Pulmonary artery endothelial cell (primary cell): Measurements from ENCODE around the gene AIG1. TPM values are rescaled to one million over a fixed set of nuclear protein-coding genes. Genes with fewer than 3 reads are reported as not detected.
"Not testable (repeated sequence)": the region's sequence is repeated elsewhere in the genome, so short reads cannot be mapped to it uniquely, and the experiment has no call there.

Experiments used
- DNase-seq: peaks from one replicate; pipeline ENCODE4 v3.0.0-alpha.2; 2011; ENCODE audit warnings: low read depth, low spot score
- total RNA-seq: library from RNA; depleted of rRNA; stranded (reverse); fragments of >200 nt; gene quantifications from 2 replicates; pipeline ENCODE4 v1.2.3, GENCODE V29; 2014

Gene AIG1
- total RNA-seq, 1 donor from 2014 or later: 19.3 TPM

- DNase-seq: no peak
Observed at GRCh38 chr6:143160439-143161220, 99.9 kb downstream of the AIG1 start.

DNA sequence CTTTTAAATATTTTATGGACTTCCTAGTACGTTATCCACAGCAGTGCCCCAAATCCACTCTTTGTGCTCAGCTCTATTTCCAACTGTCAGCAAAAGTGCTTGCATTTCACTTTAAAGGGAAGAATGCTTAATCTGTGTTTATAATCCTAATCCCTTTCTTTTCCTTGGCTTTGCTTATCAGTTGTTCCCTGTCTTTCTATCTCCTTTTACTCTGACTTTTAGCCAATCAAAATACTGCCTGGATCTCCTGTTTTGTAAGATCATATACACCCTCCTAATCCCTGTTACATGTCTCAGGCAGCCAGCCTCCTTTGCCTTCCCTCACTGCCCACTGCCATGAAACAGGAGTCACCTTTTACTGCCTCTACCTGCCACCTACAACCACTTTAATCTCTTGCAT is 102.9 kb downstream of the AIG1 start:
- no peak for DNase-seq

DNA sequence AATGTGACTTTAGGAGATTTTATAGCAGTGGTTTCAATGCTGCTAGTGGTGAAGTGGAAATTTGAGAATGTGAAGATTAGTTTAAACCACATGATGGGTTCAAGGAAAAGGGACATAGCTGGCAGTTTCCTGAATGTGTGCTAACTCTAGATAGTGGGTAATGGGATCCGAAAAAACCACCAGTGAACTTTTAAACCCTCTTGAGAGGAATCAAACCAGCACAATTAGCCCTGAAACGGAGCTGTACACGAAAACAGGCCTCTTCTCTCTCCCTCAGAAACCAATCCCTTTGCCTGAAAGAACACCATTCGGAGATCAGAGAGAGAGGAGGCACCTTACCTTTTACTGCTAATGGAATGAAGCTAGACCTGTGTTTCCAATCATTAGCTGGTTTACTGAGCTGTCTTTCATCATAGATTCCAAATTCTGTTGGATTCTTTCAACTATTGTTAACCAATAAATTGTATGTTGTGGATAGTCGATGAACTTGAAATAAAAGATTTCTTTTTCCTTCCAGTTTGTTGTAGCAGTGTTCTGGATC is 103.9 kb downstream of the AIG1 start:
- no peak for DNase-seq

- DNase-seq: no peak
Observed at GRCh38 chr6:143165315-143165855, 104.7 kb downstream of the AIG1 start.

DNA sequence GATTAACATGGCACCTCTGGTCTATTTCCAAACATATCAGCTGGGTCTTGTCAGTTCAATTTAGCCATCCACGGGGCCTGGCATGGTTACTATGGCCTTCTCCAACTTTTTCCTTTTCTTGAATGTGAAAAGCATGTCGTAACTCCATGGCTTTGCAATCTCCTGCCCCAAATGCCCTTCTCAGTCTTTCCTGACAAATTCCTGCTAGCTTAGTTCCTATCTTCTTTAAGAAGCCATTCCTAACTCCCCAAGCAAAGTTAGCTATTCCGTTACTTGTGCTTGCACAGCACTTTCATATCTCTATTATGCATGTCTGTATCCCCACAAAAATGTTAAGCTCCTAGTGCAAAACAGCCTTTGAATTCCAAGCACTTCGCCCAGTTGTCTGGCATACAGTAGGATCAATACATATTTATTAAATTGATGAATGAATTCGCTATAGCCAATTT is 105.6 kb downstream of the AIG1 start:
- no peak for DNase-seq

- no peak for DNase-seq
Observed at GRCh38 chr6:143167224-143167623, 106.5 kb downstream of the AIG1 start.

DNA sequence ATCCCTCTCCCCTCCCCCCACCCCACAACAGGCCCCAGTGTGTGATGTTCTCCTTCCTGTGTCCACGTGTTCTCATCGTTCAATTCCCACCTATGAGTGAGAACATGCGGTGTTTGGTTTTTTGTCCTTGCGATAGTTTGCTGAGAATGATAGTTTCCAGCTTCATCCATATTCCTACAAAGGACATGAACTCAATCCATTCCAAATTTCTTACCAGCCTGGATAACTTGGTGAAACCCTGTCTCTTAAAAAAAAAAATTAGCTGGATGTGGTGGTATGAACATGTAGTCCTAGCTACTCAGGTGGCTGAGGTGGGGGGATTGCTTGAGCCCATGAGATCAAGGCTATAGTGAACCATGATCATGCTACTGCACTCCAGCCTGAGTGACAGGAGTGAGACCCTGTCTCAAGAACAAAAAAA is 107.7 kb downstream of the AIG1 start:
- DNase-seq: not testable (repeated sequence)

- no peak for DNase-seq
Observed at GRCh38 chr6:143169440-143169839, 108.8 kb downstream of the AIG1 start.

DNA sequence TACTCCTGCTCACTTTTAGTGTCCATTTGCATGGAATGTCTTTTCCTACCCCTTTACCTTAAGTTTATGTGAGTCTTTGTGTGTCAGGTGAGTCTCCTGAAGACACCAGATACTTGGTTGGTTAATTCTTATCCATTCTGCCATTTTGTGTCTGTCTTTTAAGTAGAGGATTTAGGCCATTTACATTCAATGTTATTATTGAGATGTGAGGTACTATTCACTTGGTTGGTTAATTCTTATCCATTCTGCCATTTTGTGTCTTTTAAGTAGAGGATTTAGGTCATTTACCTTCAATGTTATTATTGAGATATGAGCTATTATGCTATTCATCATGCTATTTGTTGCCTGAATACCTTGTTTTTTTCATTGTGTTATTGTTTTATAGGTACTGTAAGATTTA is 113.8 kb downstream of the AIG1 start:
- DNase-seq: no peak

- DNase-seq: no peak
Observed at GRCh38 chr6:143174951-143175350, 114.3 kb downstream of the AIG1 start.

GRCh38 chr6:143176090-143177021 is 115.7 kb downstream of the AIG1 start:
- DNase-seq: no peak

DNA sequence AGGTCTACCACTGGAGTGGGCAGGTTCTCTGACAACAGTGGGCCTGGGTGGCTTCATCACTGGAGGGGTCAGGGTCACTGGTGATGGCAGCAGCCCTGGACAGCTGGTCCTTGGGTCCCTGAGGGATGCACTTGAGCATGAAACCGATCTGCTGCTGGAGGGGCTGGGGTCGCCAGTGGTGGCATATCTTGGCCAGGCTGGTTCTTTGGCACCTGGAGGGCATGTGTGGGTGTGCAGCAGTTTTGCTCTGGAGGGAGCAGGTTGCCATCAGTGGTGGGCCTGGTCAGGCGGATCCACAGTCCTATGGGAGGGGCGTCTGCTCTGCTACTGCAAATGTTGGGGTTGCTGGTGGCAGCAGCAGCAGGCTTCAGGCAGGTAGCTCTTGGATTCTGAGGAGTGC is 117.0 kb downstream of the AIG1 start:
- DNase-seq: no peak

DNA sequence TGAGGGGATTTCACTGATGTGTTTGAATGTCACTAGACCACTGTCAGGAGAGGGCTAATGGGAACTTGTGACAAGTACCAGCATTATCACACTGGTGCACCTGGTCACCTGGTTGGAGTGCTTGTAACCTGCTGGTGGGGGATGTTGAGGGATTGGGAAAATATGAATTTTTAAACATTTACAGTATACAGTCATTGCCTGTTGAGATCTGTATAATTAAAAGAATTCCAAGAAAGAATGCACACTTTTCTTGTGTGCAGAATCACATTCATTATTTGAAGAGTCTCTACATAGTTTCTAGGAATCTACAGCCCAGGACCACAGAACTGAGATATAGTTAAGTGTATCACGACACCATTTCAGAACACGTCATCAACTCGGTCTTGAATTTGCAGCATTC is 118.4 kb downstream of the AIG1 start:
- DNase-seq: no peak

GRCh38 chr6:143179901-143180612 is 119.4 kb downstream of the AIG1 start:
- DNase-seq: no peak

DNA sequence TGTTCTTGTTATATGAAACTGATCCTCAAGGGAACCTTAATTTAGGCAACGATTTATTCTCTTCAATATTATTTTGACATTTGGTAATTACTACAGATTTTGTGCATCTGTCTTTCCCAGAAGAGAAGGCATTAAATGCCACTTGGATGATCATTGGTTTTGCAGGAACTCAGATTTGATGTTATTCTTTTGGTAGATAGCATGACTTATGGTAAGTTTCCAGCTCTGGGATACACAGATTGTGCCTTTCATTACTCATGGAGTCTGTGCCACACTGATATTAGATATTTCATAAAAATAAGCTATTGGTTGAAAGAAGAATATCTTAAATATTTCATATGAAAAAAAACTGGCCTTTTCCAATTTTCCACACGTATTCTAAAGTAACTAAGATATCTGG is 120.1 kb downstream of the AIG1 start:
- no peak for DNase-seq

DNA sequence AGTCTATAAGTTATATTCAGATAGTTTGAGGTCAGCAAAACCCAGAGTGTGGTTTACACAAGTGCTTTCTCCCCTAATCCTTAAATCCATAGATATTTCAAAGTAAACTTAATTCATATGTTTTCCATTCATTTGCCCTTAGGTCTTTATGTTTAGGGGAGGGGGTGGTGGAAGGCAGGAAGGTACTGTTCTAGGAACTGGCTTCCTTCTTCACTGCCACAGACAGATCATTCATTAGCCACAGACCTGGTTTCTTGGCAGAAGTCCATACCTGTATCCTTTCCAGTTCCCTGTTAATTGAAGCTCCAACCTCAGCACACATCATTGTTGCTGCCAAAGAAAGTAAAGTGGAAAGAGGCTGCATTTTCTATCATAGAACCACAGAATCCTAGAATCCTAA is 123.0 kb downstream of the AIG1 start:
- no peak for DNase-seq

DNA sequence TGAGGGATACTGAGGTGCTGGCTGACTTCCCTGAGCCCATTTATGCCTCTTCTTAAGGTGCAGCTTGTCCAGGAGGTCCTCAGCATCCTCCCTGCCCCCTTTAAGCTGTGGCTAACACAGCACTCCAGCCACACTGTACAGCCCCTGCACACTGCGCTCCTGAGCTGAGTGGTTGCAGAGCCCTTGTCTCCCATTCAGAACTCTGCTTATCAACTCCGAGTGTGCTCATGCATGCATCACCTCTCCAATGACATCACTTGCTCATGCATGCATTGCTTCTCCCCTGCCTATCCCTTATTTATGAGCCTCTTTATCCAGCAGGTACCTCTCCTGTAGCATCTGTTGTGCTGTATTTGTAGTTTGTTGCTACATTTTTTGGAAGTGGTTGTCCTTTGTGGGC is 124.6 kb downstream of the AIG1 start:
- no peak for DNase-seq

DNA sequence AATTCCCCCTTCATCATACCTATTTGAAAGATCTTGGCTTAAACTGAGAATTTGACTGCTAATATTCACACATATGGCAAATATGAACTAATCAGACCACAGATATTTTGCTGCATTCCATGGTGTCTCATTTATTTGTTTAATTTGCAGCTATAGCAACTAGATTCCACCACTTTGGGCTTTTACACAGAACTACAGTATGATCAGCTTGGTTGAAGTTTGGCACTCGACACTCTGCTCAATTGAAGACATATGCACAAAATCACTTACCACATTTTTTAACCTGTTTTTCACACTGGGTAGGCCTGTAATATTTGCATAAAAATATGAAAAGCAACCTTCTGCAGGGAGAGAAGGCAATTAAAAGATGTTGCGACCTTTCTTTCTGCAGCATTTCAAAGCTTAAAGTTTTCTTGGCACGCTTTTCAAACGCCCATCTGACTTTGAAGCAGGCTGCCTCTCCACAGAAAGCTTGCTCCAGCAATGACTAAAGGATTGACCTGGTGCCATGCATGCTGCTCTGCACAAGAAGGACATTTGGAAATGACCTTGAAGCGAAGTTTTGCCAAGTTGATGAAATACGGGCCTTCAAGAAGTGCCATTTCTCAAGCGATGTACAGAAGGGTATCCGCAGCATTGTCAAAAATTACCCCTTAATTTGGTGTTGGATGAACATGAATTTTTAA is 126.7 kb downstream of the AIG1 start:
- no peak for DNase-seq

- no peak for DNase-seq
Observed at GRCh38 chr6:143188292-143188691, 127.6 kb downstream of the AIG1 start.

- DNase-seq: no peak
Observed at GRCh38 chr6:143191361-143191760, 130.7 kb downstream of the AIG1 start.

DNA sequence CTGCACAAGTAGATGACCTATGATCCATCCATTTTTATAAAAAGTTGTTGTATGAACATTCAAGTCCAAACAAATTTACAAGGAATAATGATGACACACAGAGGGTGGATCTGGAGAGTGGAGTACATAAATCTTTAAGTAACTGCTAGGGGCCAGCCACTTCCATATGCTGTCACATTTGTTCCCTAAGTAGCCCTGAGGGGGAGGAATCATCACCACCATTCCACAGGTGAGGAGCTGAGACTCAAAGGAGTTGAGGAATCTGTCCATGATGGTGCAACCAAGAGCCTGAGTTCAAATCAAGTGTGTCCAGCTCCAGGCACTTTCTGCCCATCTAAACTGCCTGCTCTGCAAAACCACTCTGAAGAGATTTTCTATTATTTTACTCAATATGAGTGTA is 132.1 kb downstream of the AIG1 start:
- no peak for DNase-seq
